GM23338 (cell line): ENCODE data around the gene WDR11. TPM values are rescaled to one million over a fixed set of nuclear protein-coding genes. Genes with fewer than 3 reads are reported as not detected.

Experiments
- ATAC-seq: fragments of 200-7000 bp; cut with Tn5 transposase; 3 replicates; pipeline ENCODE4 v1.9.1; 2020
- DNase-seq: peaks from one replicate; pipeline ENCODE4 v3.0.0-alpha.2; 2015; ENCODE audit warnings: low spot score
- H2AFZ ChIP-seq: fragments of 200-600 bp; sonication (generic); 2 replicates; pipeline ENCODE4 v1.8.0; 2016; ENCODE audit warnings: antibody characterized with exemption, mild to moderate bottlenecking, moderate library complexity
- H3F3A ChIP-seq: fragments of 200-600 bp; sonication (generic); replicated peaks from 2 replicates; pipeline ENCODE4 v1.8.0; 2017; ENCODE audit warnings: antibody characterized with exemption, mixed run types, low read depth
- H3K27ac ChIP-seq: fragments of 200-600 bp; sonication (generic); 2 replicates; pipeline ENCODE4 v1.6.1; 2016; ENCODE audit warnings: low read depth
- H3K27me3 ChIP-seq: fragments of 200-600 bp; sonication (generic); 2 replicates; pipeline ENCODE4 v1.8.0; 2016; ENCODE audit warnings: mild to moderate bottlenecking, mixed run types, moderate library complexity; ENCODE audit not compliant: insufficient read depth
- H3K36me3 ChIP-seq: fragments of 200-600 bp; sonication (generic); 2 replicates; pipeline ENCODE4 v1.8.0; 2016; ENCODE audit warnings: mild to moderate bottlenecking; ENCODE audit not compliant: insufficient read depth
- H3K4me1 ChIP-seq: fragments of 200-600 bp; sonication (generic); 2 replicates; pipeline ENCODE4 v1.8.0; 2016; ENCODE audit warnings: mild to moderate bottlenecking, moderate library complexity; ENCODE audit not compliant: insufficient read depth
- H3K4me2 ChIP-seq: fragments of 200-600 bp; sonication (generic); 2 replicates; pipeline ENCODE4 v1.7.1; 2017; ENCODE audit warnings: mixed run types
- H3K4me3 ChIP-seq: fragments of 200-600 bp; sonication (generic); 2 replicates; pipeline ENCODE4 v1.6.1; 2016; ENCODE audit warnings: mixed run types
- H3K79me2 ChIP-seq: fragments of 200-600 bp; sonication (generic); replicated peaks from 2 replicates; pipeline ENCODE4 v1.8.0; 2017; ENCODE audit warnings: mild to moderate bottlenecking; ENCODE audit not compliant: insufficient read depth
- H3K9me2 ChIP-seq: fragments of 200-600 bp; sonication (generic); 2 replicates; pipeline ENCODE4 v1.8.0; 2017; ENCODE audit not compliant: insufficient read depth
- H4K20me1 ChIP-seq: fragments of 200-600 bp; sonication (generic); replicated peaks from 2 replicates; pipeline ENCODE4 v1.8.0; 2017; ENCODE audit warnings: mild to moderate bottlenecking; ENCODE audit not compliant: insufficient read depth
- H3K27ac Mint-ChIP-seq: 2 replicates; pipeline ENCODE4 v1.8.0; 2020; ENCODE audit warnings: inconsistent platforms, mild to moderate bottlenecking, moderate library complexity, mixed read lengths
- H3K27me3 Mint-ChIP-seq: 3 replicates; pipeline ENCODE4 v1.8.0; 2022; ENCODE audit warnings: low read depth, mild to moderate bottlenecking, moderate library complexity, mixed read lengths, inconsistent platforms; ENCODE audit not compliant: insufficient read depth, poor library complexity
- H3K36me3 Mint-ChIP-seq: 3 replicates; pipeline ENCODE4 v1.8.0; 2021; ENCODE audit warnings: low read depth, mild to moderate bottlenecking, inconsistent platforms, moderate library complexity, mixed read lengths
- H3K4me1 Mint-ChIP-seq: 3 replicates; pipeline ENCODE4 v1.8.0; 2020; ENCODE audit warnings: mild to moderate bottlenecking, inconsistent platforms, mixed read lengths
- H3K4me3 Mint-ChIP-seq: 3 replicates; pipeline ENCODE4 v1.8.0; 2021; ENCODE audit warnings: moderate library complexity, mild to moderate bottlenecking, inconsistent platforms, mixed read lengths
- H3K9me3 Mint-ChIP-seq: 3 replicates; pipeline ENCODE4 v1.8.0; 2020; ENCODE audit warnings: moderate library complexity, mild to moderate bottlenecking, inconsistent platforms, mixed read lengths
- CREB1 ChIP-seq: fragments of 250-450 bp; sonication (Bioruptor Pico); IDR thresholded peaks from 2 replicates; pipeline ENCODE4 v1.5.0; 2020; ENCODE audit warnings: low read depth, mild to moderate bottlenecking, moderate library complexity
- CTCF ChIP-seq, 2 experiments: fragments of 200-600 bp in 1 of 2; sonication (generic) in 1 of 2; conservative IDR thresholded peaks; 2 replicates each; pipeline versions ENCODE4 v1.5.1 to v1.6.1; 2016 to 2017; ENCODE audit warnings: antibody characterized with exemption in 2 of 2, low read depth in 2 of 2, mild to moderate bottlenecking in 2 of 2, moderate library complexity in 1 of 2
- ETS1 ChIP-seq: IDR thresholded peaks from 2 replicates; pipeline ENCODE4 v1.6.1; 2016; ENCODE audit warnings: antibody characterized with exemption
- EZH2 ChIP-seq: fragments of 200-600 bp; sonication (generic); IDR thresholded peaks from one replicate; pipeline ENCODE4 v1.8.0; 2017; ENCODE audit warnings: antibody characterized with exemption, mild to moderate bottlenecking, low read depth; ENCODE audit not compliant: unreplicated experiment
- JUNB ChIP-seq: IDR thresholded peaks from one replicate; pipeline ENCODE4 v1.6.1; 2016; ENCODE audit warnings: antibody characterized with exemption; ENCODE audit not compliant: unreplicated experiment
- NANOG ChIP-seq: IDR thresholded peaks from 2 replicates; pipeline ENCODE4 v1.6.1; 2016; ENCODE audit warnings: antibody characterized with exemption, borderline replicate concordance
- POLR2AphosphoS5 ChIP-seq: IDR thresholded peaks from 2 replicates; pipeline ENCODE4 v1.6.1; 2016; ENCODE audit warnings: antibody characterized with exemption, low read depth
- ZNF114 ChIP-seq: fragments of 250-450 bp; sonication (Bioruptor Pico); IDR thresholded peaks from 2 replicates; pipeline ENCODE4 v1.5.0; 2020; ENCODE audit warnings: mild to moderate bottlenecking, moderate library complexity
- ZNF331 ChIP-seq: fragments of 250-450 bp; sonication (Bioruptor Pico); IDR thresholded peaks from 2 replicates; pipeline ENCODE4 v1.5.0; 2020; ENCODE audit warnings: low read depth, mild to moderate bottlenecking, moderate library complexity
- ZNF462 ChIP-seq: fragments of 250-450 bp; sonication (Bioruptor Pico); IDR thresholded peaks from 2 replicates; pipeline ENCODE4 v1.5.0; 2020; ENCODE audit warnings: mild to moderate bottlenecking, moderate library complexity
- polyA plus RNA-seq: library from polyadenylated mRNA; unstranded; fragments of >200 nt; fragmentation: Nextera tagmentation; extraction: Ambion mirVana; gene quantifications from 2 replicates; pipeline ENCODE4 v1.2.1, GENCODE V29; 2016
- total RNA-seq: library from RNA; depleted of rRNA; stranded (reverse); fragments of >200 nt; shearing (Covaris generic); gene quantifications from 2 replicates; pipeline ENCODE4 v1.2.3, GENCODE V29; 2014

WDR11 gene
- total and polyA plus RNA-seq, 2 experiments from 2014 or later, result 19.7 to 74.4 TPM

GRCh38 chr10:120828763-120829319 is 22.3 kb upstream of the WDR11 start (continued):
- no peak for TF ChIP-seq ZNF462
- TF ChIP-seq JUNB, result no peak
- TF ChIP-seq POLR2AphosphoS5, result no peak
- TF ChIP-seq ZNF114 (CRISPR knock-in tag), result no peak
- no peak for TF ChIP-seq ZNF331 (CRISPR knock-in tag)
- TF ChIP-seq NANOG, result no peak

GRCh38 chr10:120832106-120832505 is 19.1 kb upstream of the WDR11 start:
- H3K4me1 ChIP-seq, result no peaks in the 10 kb centered on the region
- no peaks in the 10 kb centered on the region for H3K27me3 ChIP-seq
- H4K20me1 ChIP-seq, result no peaks in the 10 kb centered on the region
- H3K27ac Mint-ChIP-seq, result no peak overlapping the region
- no peak overlapping the region for H3K4me3 ChIP-seq
- no peaks in the 10 kb centered on the region for H3K36me3 Mint-ChIP-seq
- TF ChIP-seq CTCF (conservative IDR thresholded peaks at IDR 0.05; ENCODE audit: low read depth in 2 of 2), result no peak
- TF ChIP-seq ZNF114 (CRISPR knock-in tag), result no peak
- no peak for TF ChIP-seq EZH2
- no peak for TF ChIP-seq CREB1 (CRISPR knock-in tag)
- TF ChIP-seq ETS1, result no peak
- peaks cover under 1% of the 10 kb centered on the region; the same call in 2 of the 3 replicates for H3K4me1 Mint-ChIP-seq
- 0 out of 2 replicates have a peak, but pooled peaks cover 4% of the 10 kb centered on the region for H3K9me2 ChIP-seq
- no peak overlapping the region for H2AFZ ChIP-seq
- H3K79me2 ChIP-seq, result no peaks in the 10 kb centered on the region
- ATAC-seq, result no peak
- no peaks in the 10 kb centered on the region for H3K9me3 Mint-ChIP-seq
- H3K4me2 ChIP-seq, result no peak overlapping the region
- no peak for DNase-seq
- no peak overlapping the region for H3K4me3 Mint-ChIP-seq
- H3F3A ChIP-seq, result no peaks in the 10 kb centered on the region
- H3K27me3 Mint-ChIP-seq, result peaks cover 2% of the 10 kb centered on the region
- no peaks in the 10 kb centered on the region for H3K36me3 ChIP-seq
- no peak overlapping the region for H3K27ac ChIP-seq
